ENCODE results near the gene C1QTNF5. TPM values are rescaled to one million over a fixed set of nuclear protein-coding genes. Genes with fewer than 3 reads are reported as not detected.
A peak's percentile ranks its signal among the peaks of the same experiment; 100 is the strongest.

Gene C1QTNF5
- total and polyA plus RNA-seq, 3 experiments from 2014 or later = not detected

DNA sequence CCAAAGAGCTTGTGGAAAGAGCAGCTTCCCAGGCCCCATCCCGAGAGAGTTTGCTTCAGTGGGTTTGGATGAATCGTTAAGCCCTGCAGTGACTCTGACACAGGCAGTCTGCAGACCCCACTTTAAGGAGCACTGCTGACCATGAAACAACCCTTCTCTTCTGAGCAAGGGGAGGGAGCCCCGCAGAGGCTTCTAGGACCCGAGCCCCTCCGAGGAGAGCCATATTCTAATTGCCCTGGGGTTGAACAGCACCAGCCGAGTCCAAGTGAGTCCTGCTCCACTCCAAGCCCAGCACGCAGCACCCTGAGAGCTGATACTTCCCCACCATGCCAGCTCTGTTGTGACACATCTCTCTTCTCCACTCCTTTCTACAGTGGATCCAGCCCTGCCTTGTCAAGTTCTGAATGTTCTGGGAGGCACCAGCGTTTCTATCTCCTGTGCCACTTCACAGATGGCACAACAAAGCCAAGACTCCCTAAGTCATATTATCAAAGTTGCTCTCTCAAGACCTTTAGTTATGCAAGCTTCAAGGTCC lies 30.5 kb upstream of the C1QTNF5 start:
- ChIA-PET CTCF (interaction anchor here (0.9 to 4.2 kb wide), 3 partner anchors 10 to 15 kb away, joined by 3 to 28 read pairs (median 26); partner anchors contain the start of gene USP2), POLR2A (no interaction called here)
- H3K27me3 Mint-ChIP-seq = peaks cover 21 to 39% of the 10 kb centered on the region in 2 donors
- DNase-seq = no peak
- Histone ChIP-seq H3K36me3 (ENCODE audit: insufficient read depth, low read length) (no peaks in the 10 kb centered on the region), H3K9me3 (ENCODE audit: low read length) (no peaks in the 10 kb centered on the region), H3K4me3 (ENCODE audit: low read length) (no peak overlapping the region), H3K27me3 (ENCODE audit: insufficient read depth, low read length, poor library complexity, severe bottlenecking) (no peaks in the 10 kb centered on the region), H3K4me1 (ENCODE audit: insufficient read depth, low read length) (peaks cover 9% of the 10 kb centered on the region), H3K27ac (ENCODE audit: low read depth, low read length) (no peak overlapping the region)
- H3K36me3 Mint-ChIP-seq = no peaks in the 10 kb centered on the region
- no peaks in the 10 kb centered on the region for H3K9me3 Mint-ChIP-seq
- H3K4me1 Mint-ChIP-seq = peaks cover 18 to 29% (median 19%) of the 10 kb centered on the region in 3 donors
- H3K4me3 Mint-ChIP-seq = no peak overlapping the region
- H3K27ac Mint-ChIP-seq = peak overlapping the region in 2 of 8 donors; percentile 72 to 91

DNA sequence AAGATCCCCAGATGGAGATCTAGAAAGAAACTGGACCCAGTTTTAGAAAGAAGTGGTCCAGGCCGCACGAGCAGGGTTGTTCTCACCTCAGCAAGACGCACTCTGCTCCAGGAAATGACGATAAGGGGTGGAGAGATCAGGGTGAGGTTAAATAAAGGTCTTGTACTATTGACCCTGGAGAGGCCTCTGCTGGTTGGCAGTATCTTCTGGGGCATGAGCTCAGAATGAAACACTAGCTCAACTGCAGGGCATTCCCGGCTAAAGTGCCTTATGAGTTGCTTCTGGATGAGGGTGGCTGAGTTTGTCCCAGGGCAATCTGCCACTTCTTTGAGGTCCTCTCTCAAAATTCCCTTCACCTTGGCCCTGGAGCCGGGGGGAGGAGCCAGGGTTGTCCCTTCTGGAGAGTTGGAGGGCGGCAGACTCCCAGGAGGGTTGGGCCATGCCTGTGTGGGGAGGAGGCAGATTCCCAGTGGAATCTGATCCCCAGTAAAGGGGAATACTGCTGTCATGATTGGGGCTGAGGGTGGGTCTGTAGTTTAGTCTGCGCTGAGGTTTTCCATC lies 29.9 kb upstream of the C1QTNF5 start:
- DNase-seq = peak in 1 of 5 donors; percentile 45
- peaks cover 18 to 29% (median 19%) of the 10 kb centered on the region in 3 donors for H3K4me1 Mint-ChIP-seq
- Histone ChIP-seq H3K36me3 (ENCODE audit: insufficient read depth, low read length) (no peaks in the 10 kb centered on the region), H3K27ac (ENCODE audit: low read depth, low read length) (no peak overlapping the region), H3K4me3 (ENCODE audit: low read length) (no peak overlapping the region), H3K9me3 (ENCODE audit: low read length) (no peaks in the 10 kb centered on the region), H3K27me3 (ENCODE audit: insufficient read depth, low read length, poor library complexity, severe bottlenecking) (peaks cover under 1% of the 10 kb centered on the region), H3K4me1 (ENCODE audit: insufficient read depth, low read length) (peaks cover 9% of the 10 kb centered on the region)
- no peaks in the 10 kb centered on the region for H3K36me3 Mint-ChIP-seq
- POLR2A ChIA-PET = no interaction called here
- CTCF ChIA-PET = interaction anchor here (0.9 to 4.2 kb wide), 3 partner anchors 9 to 14 kb away, joined by 3 to 28 read pairs (median 26); partner anchors contain the start of gene USP2
- H3K27ac Mint-ChIP-seq = peak overlapping the region in 7 of 8 donors; percentile 8 to 77 (median 58)
- H3K9me3 Mint-ChIP-seq = no peaks in the 10 kb centered on the region
- peaks cover 25 to 41% of the 10 kb centered on the region in 2 donors for H3K27me3 Mint-ChIP-seq
- H3K4me3 Mint-ChIP-seq = no peak overlapping the region

DNA sequence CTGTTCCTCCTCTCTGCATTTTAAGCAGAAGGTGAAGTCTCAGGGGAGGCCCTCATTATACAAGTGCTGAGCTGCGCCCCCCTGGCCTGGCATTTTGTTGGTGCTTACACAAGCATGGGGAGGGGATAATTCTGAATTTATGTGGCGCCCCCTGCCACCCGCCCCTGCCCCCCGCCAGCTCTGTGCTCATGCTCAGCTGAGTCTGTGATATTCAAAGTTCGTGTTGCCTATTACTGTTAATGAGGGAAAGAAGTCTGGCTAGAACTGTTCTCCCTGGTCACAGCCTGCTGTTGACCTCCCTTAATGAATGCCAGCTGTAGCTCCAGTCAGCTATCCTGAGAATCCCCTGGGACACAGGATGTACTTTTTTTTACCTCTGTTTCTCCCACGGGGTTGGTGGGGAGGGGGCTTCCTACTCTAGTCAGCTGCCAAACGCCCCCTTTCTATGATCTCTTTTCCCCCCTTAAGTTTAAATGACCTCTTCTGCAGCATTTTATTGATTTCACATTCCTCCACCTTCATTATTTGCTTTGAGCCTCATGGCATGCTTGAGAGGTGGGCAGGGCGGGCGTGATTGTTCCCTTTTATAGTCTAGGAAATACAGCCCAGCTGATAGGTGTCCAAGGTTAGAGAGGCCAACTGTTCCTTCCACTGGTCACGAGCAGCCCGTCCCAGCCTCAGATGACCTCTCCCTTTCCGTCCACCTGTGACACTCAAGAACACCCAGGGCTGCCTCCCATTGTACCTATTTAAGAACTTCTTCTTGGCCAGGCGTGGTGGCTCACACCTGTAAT lies 28.6 kb upstream of the C1QTNF5 start:
- Mint-ChIP-seq H3K9me3 (no peaks in the 10 kb centered on the region), H3K27ac (peak overlapping the region in 1 of 8 donors; percentile 33), H3K4me3 (no peak overlapping the region), H3K36me3 (no peaks in the 10 kb centered on the region), H3K27me3 (peaks cover 37 to 54% of the 10 kb centered on the region in 2 donors), H3K4me1 (peaks cover 24 to 35% (median 26%) of the 10 kb centered on the region in 3 donors)
- H3K36me3 ChIP-seq (ENCODE audit: insufficient read depth, low read length) = no peaks in the 10 kb centered on the region
- H3K4me3 ChIP-seq (ENCODE audit: low read length) = no peak overlapping the region
- POLR2A ChIA-PET = no interaction called here
- H3K4me1 ChIP-seq (ENCODE audit: insufficient read depth, low read length) = peaks cover 17% of the 10 kb centered on the region
- no peak for DNase-seq
- no peak overlapping the region for H3K27ac ChIP-seq (ENCODE audit: low read depth, low read length)
- no peaks in the 10 kb centered on the region for H3K9me3 ChIP-seq (ENCODE audit: low read length)
- H3K27me3 ChIP-seq (ENCODE audit: insufficient read depth, low read length, poor library complexity, severe bottlenecking) = peaks cover 13% of the 10 kb centered on the region
- CTCF ChIA-PET = interaction anchor here (0.6 to 4.2 kb wide), 5 partner anchors 12 to 164 kb away, joined by 3 to 28 read pairs (median 6); partner anchors contain the start of gene USP2

DNA sequence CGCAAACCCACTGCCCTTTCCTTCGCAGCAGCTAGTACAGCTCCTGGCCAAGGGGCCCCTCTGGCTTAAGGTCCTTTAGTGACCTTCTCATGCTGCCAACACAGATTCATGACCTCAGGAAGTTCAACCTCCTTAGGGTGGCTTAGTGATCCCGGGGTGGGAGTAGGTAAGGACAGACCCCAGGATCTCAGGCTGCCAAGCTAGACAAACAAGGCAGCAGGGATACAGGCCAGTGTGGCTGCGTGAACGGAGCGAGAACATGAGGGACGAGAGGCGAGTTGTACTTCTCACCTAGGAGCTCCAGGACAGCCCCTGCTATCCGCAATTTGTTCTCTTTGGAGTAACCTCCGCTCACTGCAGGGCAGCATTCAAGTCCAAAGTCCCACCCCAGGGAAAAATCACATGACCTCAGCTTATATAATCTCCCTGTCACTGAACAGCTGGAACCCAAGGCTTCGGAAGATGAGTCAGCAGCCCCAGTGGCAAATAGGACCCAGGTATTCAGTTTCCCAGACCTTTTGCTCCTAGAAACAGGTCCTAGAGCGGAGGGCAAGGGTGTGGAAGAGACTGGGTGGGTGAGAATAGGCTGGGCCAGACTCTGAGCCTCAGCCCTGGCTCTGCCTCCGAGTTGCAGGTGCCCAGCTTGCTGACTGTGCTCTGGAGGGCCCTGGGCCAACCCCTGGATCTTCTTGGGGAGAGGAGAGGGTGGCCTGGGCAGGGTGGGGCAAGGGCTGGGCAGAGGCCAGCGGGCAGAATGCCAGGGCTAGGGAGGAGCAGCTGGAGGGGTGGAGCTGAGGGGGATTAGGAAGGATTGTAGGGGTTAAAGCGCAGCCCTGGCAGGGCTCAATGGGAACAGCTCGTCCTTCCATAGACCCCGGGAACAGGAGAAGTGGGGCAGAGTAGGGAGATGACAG lies 27.7 kb upstream of the C1QTNF5 start:
- Histone ChIP-seq H3K27ac (ENCODE audit: low read depth, low read length) (peak overlapping the region; percentile 24), H3K4me3 (ENCODE audit: low read length) (no peak overlapping the region), H3K4me1 (ENCODE audit: insufficient read depth, low read length) (peaks cover 12% of the 10 kb centered on the region), H3K9me3 (ENCODE audit: low read length) (no peaks in the 10 kb centered on the region), H3K27me3 (ENCODE audit: insufficient read depth, low read length, poor library complexity, severe bottlenecking) (peaks cover 19% of the 10 kb centered on the region), H3K36me3 (ENCODE audit: insufficient read depth, low read length) (no peaks in the 10 kb centered on the region)
- Mint-ChIP-seq H3K4me1 (peaks cover 15 to 29% (median 20%) of the 10 kb centered on the region in 3 donors), H3K36me3 (no peaks in the 10 kb centered on the region), H3K4me3 (no peak overlapping the region), H3K27ac (peak overlapping the region in 1 of 8 donors; percentile 17), H3K27me3 (peaks cover 38 to 56% of the 10 kb centered on the region in 2 donors), H3K9me3 (no peaks in the 10 kb centered on the region)
- DNase-seq = no peak
- ChIA-PET POLR2A (no interaction called here), CTCF (interaction anchor here (1.3 to 4.2 kb wide), 3 partner anchors 12 to 106 kb away, joined by 6 to 28 read pairs (median 26); partner anchors contain the start of gene USP2)

DNA sequence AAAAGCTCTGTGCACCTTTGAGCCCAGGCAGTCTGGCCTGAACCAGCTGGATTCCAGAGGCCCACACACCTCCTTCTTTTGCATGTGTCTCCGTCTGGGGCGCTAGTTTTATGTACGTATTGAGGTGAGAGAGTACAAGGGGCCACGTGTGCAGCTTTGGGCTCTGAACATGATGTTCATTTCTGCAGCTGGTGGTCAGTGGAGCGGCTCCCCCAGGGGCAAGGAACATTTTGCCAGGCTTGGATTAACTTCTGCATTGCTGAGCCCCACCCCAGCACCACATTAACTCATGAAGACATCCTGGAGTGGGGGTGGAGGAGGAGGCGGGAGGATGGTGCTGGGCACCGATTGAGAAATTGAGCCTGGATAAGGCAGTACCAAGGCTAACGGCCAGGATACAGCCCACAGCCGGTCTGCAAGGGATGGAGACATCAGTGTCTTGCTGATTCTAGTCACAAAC lies 27.0 kb upstream of the C1QTNF5 start:
- no peaks in the 10 kb centered on the region for H3K36me3 Mint-ChIP-seq
- peaks cover 16 to 28% (median 16%) of the 10 kb centered on the region in 3 donors for H3K4me1 Mint-ChIP-seq
- no peaks in the 10 kb centered on the region for H3K9me3 Mint-ChIP-seq
- H3K27me3 Mint-ChIP-seq = peaks cover 41 to 61% of the 10 kb centered on the region in 2 donors
- no peak overlapping the region for H3K4me3 Mint-ChIP-seq
- Histone ChIP-seq H3K27ac (ENCODE audit: low read depth, low read length) (no peak overlapping the region), H3K4me3 (ENCODE audit: low read length) (no peak overlapping the region), H3K27me3 (ENCODE audit: insufficient read depth, low read length, poor library complexity, severe bottlenecking) (peaks cover 24% of the 10 kb centered on the region), H3K4me1 (ENCODE audit: insufficient read depth, low read length) (peaks cover 9% of the 10 kb centered on the region), H3K36me3 (ENCODE audit: insufficient read depth, low read length) (no peaks in the 10 kb centered on the region), H3K9me3 (ENCODE audit: low read length) (no peaks in the 10 kb centered on the region)
- H3K27ac Mint-ChIP-seq = no peak overlapping the region
- DNase-seq = no peak
- ChIA-PET POLR2A (no interaction called here), CTCF (interaction anchor here (1.4 to 4.2 kb wide), 3 partner anchors 11 to 13 kb away, joined by 6 to 28 read pairs (median 26); partner anchors contain the start of gene USP2)

DNA sequence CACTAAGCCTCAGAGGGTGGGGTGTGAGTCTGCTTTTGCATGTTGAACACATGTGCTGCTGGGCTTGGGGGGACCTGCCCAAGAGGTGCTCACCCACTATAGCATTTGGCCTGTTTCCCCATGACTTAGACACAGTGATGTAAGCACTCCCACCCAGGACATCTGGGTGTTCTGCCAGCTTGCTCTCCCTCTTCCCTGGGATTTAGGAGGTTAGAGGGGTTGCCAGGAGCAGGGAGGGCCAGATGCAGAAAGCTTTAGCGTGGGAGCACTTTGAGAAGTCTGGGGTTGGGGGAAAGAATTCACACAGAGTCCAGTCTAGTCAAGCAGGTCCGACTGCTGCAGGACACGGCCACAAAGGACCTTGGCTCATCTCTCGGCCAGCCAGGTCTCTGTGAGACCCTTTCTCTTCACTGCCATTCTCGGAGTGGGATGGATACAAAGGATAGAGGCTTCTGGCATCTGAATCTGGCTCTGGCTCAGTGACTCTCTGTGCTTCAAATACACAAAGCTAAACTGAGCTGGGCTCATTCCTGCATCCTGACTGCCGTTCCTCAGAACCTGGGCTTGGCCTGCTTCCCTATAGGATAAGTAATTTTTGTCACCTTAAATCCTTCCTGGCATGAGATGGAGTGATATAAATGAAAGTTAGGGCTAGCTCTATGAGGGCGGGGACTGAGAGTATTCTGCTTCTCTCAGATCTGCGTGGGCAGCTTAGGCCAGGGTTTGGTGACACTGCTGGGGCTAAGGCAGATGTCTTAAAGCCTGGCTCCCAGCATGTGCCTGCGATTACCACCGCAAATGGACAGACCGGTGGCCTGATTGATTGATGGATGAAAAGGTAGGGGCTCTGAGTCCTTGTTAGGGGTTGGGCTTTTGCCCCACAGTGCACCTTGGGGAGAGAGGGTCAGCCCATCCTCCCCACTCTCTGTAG lies 26.3 kb upstream of the C1QTNF5 start:
- Histone ChIP-seq H3K27me3 (ENCODE audit: insufficient read depth, low read length, poor library complexity, severe bottlenecking) (peaks cover 30% of the 10 kb centered on the region), H3K27ac (ENCODE audit: low read depth, low read length) (no peak overlapping the region), H3K9me3 (ENCODE audit: low read length) (no peaks in the 10 kb centered on the region), H3K36me3 (ENCODE audit: insufficient read depth, low read length) (no peaks in the 10 kb centered on the region), H3K4me3 (ENCODE audit: low read length) (no peak overlapping the region), H3K4me1 (ENCODE audit: insufficient read depth, low read length) (peaks cover 9% of the 10 kb centered on the region)
- CTCF ChIA-PET = interaction anchor here (1.4 to 4.0 kb wide), 2 partner anchors 10 to 14 kb away, joined by 6 to 28 read pairs; partner anchors contain the start of gene USP2
- DNase-seq = no peak
- Mint-ChIP-seq H3K36me3 (no peaks in the 10 kb centered on the region), H3K4me3 (no peak overlapping the region), H3K27ac (no peak overlapping the region), H3K27me3 (peaks cover 46 to 66% of the 10 kb centered on the region in 2 donors), H3K9me3 (no peaks in the 10 kb centered on the region), H3K4me1 (peaks cover 16 to 26% (median 19%) of the 10 kb centered on the region in 3 donors)
- POLR2A ChIA-PET = no interaction called here

All from CD8-positive, alpha-beta memory T cell (primary cell).